Stimulated activated naive CD8-positive, alpha-beta T cell treated with anti-CD3 and anti-CD28 coated beads, Interleukin-15, amount 100 ng/mL, for 72 hours (primary cell): Measurements from ENCODE around the gene SMIM1.

ENCODE experiments used
- ATAC-seq: fragments of 150-1000 bp; cut with Tn5 transposase; 2 replicates; pipeline ENCODE4 v1.10.0; 2021; ENCODE audit warnings: mild to moderate bottlenecking, moderate library complexity
- DNase-seq, 2 donors: peaks; one replicate each; pipeline ENCODE4 v3.0.0; 2021 to 2022
- H3K27ac Mint-ChIP-seq, 2 donors: one replicate each; pipeline ENCODE4 v1.8.0; 2022; ENCODE audit warnings: mild to moderate bottlenecking in 2 of 2, mixed read lengths in 2 of 2, moderate library complexity in 2 of 2
- H3K27me3 Mint-ChIP-seq: one replicate; pipeline ENCODE4 v1.8.0; 2022; ENCODE audit warnings: mixed read lengths
- H3K4me1 Mint-ChIP-seq: one replicate; pipeline ENCODE4 v1.8.0; 2022; ENCODE audit warnings: mild to moderate bottlenecking, mixed read lengths
- H3K4me3 Mint-ChIP-seq, 2 donors: one replicate each; pipeline ENCODE4 v1.8.0; 2022; ENCODE audit warnings: mild to moderate bottlenecking in 2 of 2, mixed read lengths in 2 of 2, moderate library complexity in 1 of 2
- H3K9me3 Mint-ChIP-seq, 2 donors: one replicate each; pipeline ENCODE4 v1.8.0; 2022; ENCODE audit warnings: mixed read lengths in 2 of 2

SMIM1 gene

GRCh38 chr1:3776231-3776961 is 3.8 kb downstream of the SMIM1 start:
- Mint-ChIP-seq H3K27me3 (no peaks in the 10 kb centered on the region), H3K27ac (no peak overlapping the region), H3K4me3 (no peak overlapping the region), H3K4me1 (peaks cover 28% of the 10 kb centered on the region), H3K9me3 (no peaks in the 10 kb centered on the region)
- no peak for DNase-seq
- no peak for ATAC-seq

- DNase-seq (no peak), ATAC-seq (no peak)
- Mint-ChIP-seq H3K27ac (no peak overlapping the region), H3K27me3 (no peaks in the 10 kb centered on the region), H3K9me3 (no peaks in the 10 kb centered on the region), H3K4me3 (no peak overlapping the region), H3K4me1 (peaks cover 21% of the 10 kb centered on the region)
Observed at GRCh38 chr1:3777078-3777547, 4.6 kb downstream of the SMIM1 start.

GRCh38 chr1:3777647-3778589 is 5.4 kb downstream of the SMIM1 start:
- DNase-seq = no peak
- Mint-ChIP-seq H3K4me3 (no peak overlapping the region), H3K9me3 (no peaks in the 10 kb centered on the region), H3K27me3 (no peaks in the 10 kb centered on the region), H3K4me1 (peaks cover 20% of the 10 kb centered on the region), H3K27ac (no peak overlapping the region)
- no peak for ATAC-seq

GRCh38 chr1:3778590-3779264 is 6.2 kb downstream of the SMIM1 start:
- ATAC-seq = no peak
- DNase-seq = no peak
- Mint-ChIP-seq H3K27ac (no peak overlapping the region), H3K4me3 (no peak overlapping the region), H3K4me1 (peaks cover 14% of the 10 kb centered on the region), H3K9me3 (no peaks in the 10 kb centered on the region), H3K27me3 (no peaks in the 10 kb centered on the region)

GRCh38 chr1:3779265-3779911 is 6.8 kb downstream of the SMIM1 start:
- Mint-ChIP-seq H3K4me1 (peaks cover 14% of the 10 kb centered on the region), H3K9me3 (no peaks in the 10 kb centered on the region), H3K27ac (no peak overlapping the region), H3K27me3 (no peaks in the 10 kb centered on the region), H3K4me3 (no peak overlapping the region)
- no peak for DNase-seq
- ATAC-seq = no peak

GRCh38 chr1:3779912-3780416 is 7.4 kb downstream of the SMIM1 start:
- H3K9me3 Mint-ChIP-seq = no peaks in the 10 kb centered on the region

GRCh38 chr1:3780901-3781300 is 8.4 kb downstream of the SMIM1 start:
- ATAC-seq = no peak
- Mint-ChIP-seq H3K27ac (no peak overlapping the region), H3K4me3 (no peak overlapping the region), H3K27me3 (no peaks in the 10 kb centered on the region), H3K4me1 (peaks cover 5% of the 10 kb centered on the region), H3K9me3 (no peaks in the 10 kb centered on the region)
- DNase-seq = no peak

More at GRCh38 chr1:3779912-3780416, 7.4 kb downstream of the SMIM1 start:
- Mint-ChIP-seq H3K4me1 (peaks cover 14% of the 10 kb centered on the region), H3K27me3 (no peaks in the 10 kb centered on the region), H3K4me3 (no peak overlapping the region), H3K27ac (peak overlapping the region in 1 of 2 donors; percentile 95)
- ATAC-seq (no peak), DNase-seq (no peak)

GRCh38 chr1:3783651-3784474 is 11.3 kb downstream of the SMIM1 start:
- no peak overlapping the region for H3K4me3 Mint-ChIP-seq
- H3K9me3 Mint-ChIP-seq = no peaks in the 10 kb centered on the region
- DNase-seq (no peak), ATAC-seq (no peak)
- no peaks in the 10 kb centered on the region for H3K27me3 Mint-ChIP-seq
- peaks cover 17% of the 10 kb centered on the region for H3K4me1 Mint-ChIP-seq
- no peak overlapping the region for H3K27ac Mint-ChIP-seq

GRCh38 chr1:3785045-3785444 is 12.5 kb downstream of the SMIM1 start:
- ATAC-seq (no peak), DNase-seq (no peak)
- H3K27ac Mint-ChIP-seq = no peak overlapping the region
- no peak overlapping the region for H3K4me3 Mint-ChIP-seq
- H3K27me3 Mint-ChIP-seq = no peaks in the 10 kb centered on the region
- H3K4me1 Mint-ChIP-seq = peaks cover 25% of the 10 kb centered on the region
- no peaks in the 10 kb centered on the region for H3K9me3 Mint-ChIP-seq

GRCh38 chr1:3785456-3786157 is 13.1 kb downstream of the SMIM1 start:
- H3K9me3 Mint-ChIP-seq = no peaks in the 10 kb centered on the region
- ATAC-seq (no peak), DNase-seq (no peak)
- no peak overlapping the region for H3K4me3 Mint-ChIP-seq
- H3K4me1 Mint-ChIP-seq = peaks cover 25% of the 10 kb centered on the region
- H3K27ac Mint-ChIP-seq = no peak overlapping the region
- no peaks in the 10 kb centered on the region for H3K27me3 Mint-ChIP-seq

- Mint-ChIP-seq H3K27me3 (no peaks in the 10 kb centered on the region), H3K4me1 (peaks cover 33% of the 10 kb centered on the region), H3K27ac (peak overlapping the region in 1 of 2 donors; percentile 83), H3K4me3 (peak overlapping the region in 1 of 2 donors; percentile 7), H3K9me3 (no peaks in the 10 kb centered on the region)
- no peak for ATAC-seq
- DNase-seq = no peak
Observed at GRCh38 chr1:3786468-3787348, 14.2 kb downstream of the SMIM1 start.

- H3K27ac Mint-ChIP-seq = peak overlapping the region in 1 of 2 donors; percentile 83
- peak overlapping the region in 1 of 2 donors; percentile 7 for H3K4me3 Mint-ChIP-seq
- peak; percentile 94 for ATAC-seq
- DNase-seq = peak in 1 of 2 donors; percentile 70
- H3K4me1 Mint-ChIP-seq = peaks cover 37% of the 10 kb centered on the region
- H3K9me3 Mint-ChIP-seq = no peaks in the 10 kb centered on the region
- no peaks in the 10 kb centered on the region for H3K27me3 Mint-ChIP-seq
Observed at GRCh38 chr1:3787349-3787715, 14.8 kb downstream of the SMIM1 start.
